OCI-LY7 (cell line): Measurements from ENCODE around the gene KLHL11. TPM values are rescaled to one million over a fixed set of nuclear protein-coding genes. Genes with fewer than 3 reads are reported as not detected.

Source experiments
- BruUV-seq: library from RNA; stranded (reverse); fragments of 400-500 nt; replicated peaks from 2 replicates; lab custom pipeline; 2021; lab: Mats Ljungman, UMichigan
- CTCF ChIA-PET: fragments of 300-600 bp; sonication (Branson Sonifier 250); formaldehyde crosslinking; loops from one replicate; lab custom pipeline; 2022; ENCODE audit warnings: antibody characterized with exemption; ENCODE audit not compliant: unreplicated experiment; lab: Charles Lee
- POLR2A ChIA-PET: fragments of 300-600 bp; sonication (Branson Sonifier 250); formaldehyde crosslinking; loops from one replicate; lab custom pipeline; 2022; ENCODE audit warnings: antibody characterized with exemption; lab: Charles Lee
- DNase-seq: peaks from one replicate; pipeline ENCODE4 v3.0.0-alpha.2; 2015; ENCODE audit warnings: low spot score
- H2AFZ ChIP-seq: fragments of 200-600 bp; sonication (generic), shearing (Covaris generic); 2 replicates; pipeline ENCODE4 v1.6.1; 2014; ENCODE audit warnings: mild to moderate bottlenecking, antibody characterized with exemption, low read length, moderate library complexity
- H3K27ac ChIP-seq: fragments of 200-600 bp; sonication (generic); 2 replicates; pipeline ENCODE4 v1.5.1; 2014; ENCODE audit warnings: mixed run types, low read depth, mild to moderate bottlenecking, moderate library complexity, low read length, inconsistent platforms; ENCODE audit not compliant: poor library complexity, severe bottlenecking
- H3K36me3 ChIP-seq: fragments of 200-600 bp; sonication (generic); 2 replicates; pipeline ENCODE4 v1.6.1; 2014; ENCODE audit warnings: mild to moderate bottlenecking, antibody characterized with exemption, low read length, moderate library complexity, mixed read lengths; ENCODE audit not compliant: insufficient read depth
- H3K4me1 ChIP-seq: fragments of 200-600 bp; sonication (generic); 2 replicates; pipeline ENCODE4 v1.5.1; 2014; ENCODE audit warnings: mild to moderate bottlenecking, low read length; ENCODE audit not compliant: insufficient read depth, poor library complexity, severe bottlenecking
- H3K4me2 ChIP-seq: fragments of 200-600 bp; sonication (generic); 2 replicates; pipeline ENCODE4 v1.6.1; 2014; ENCODE audit warnings: mild to moderate bottlenecking, low read length
- H3K4me3 ChIP-seq: fragments of 200-600 bp; sonication (generic); 2 replicates; pipeline ENCODE4 v1.5.1; 2014; ENCODE audit warnings: mild to moderate bottlenecking, low read depth, low read length; ENCODE audit not compliant: poor library complexity, severe bottlenecking
- H3K79me2 ChIP-seq: fragments of 200-600 bp; sonication (generic); 2 replicates; pipeline ENCODE4 v1.6.1; 2016; ENCODE audit warnings: low read depth, mild to moderate bottlenecking, low read length, moderate library complexity, mixed read lengths; ENCODE audit not compliant: insufficient read depth
- H3K9me2 ChIP-seq: fragments of 200-600 bp; sonication (generic); 2 replicates; pipeline ENCODE4 v1.6.1; 2016; ENCODE audit warnings: mild to moderate bottlenecking, low read length, mixed read lengths; ENCODE audit not compliant: insufficient read depth
- H3K9me3 ChIP-seq: fragments of 200-600 bp; sonication (generic); 2 replicates; pipeline ENCODE4 v1.6.1; 2014; ENCODE audit warnings: mild to moderate bottlenecking, mixed run types, low read length, mixed read lengths
- H4K20me1 ChIP-seq: fragments of 200-600 bp; sonication (generic); 2 replicates; pipeline ENCODE4 v1.6.1; 2014; ENCODE audit warnings: mild to moderate bottlenecking, antibody characterized with exemption, low read length, moderate library complexity, mixed read lengths; ENCODE audit not compliant: insufficient read depth
- CTCF ChIP-seq: fragments of 200-600 bp; sonication (generic); conservative IDR thresholded peaks from 2 replicates; pipeline ENCODE4 v1.5.1; 2014; ENCODE audit warnings: mild to moderate bottlenecking, antibody characterized with exemption, low read length, moderate library complexity, mixed read lengths
- EZH2phosphoT487 ChIP-seq: fragments of 200-600 bp; sonication (generic); IDR thresholded peaks from 2 replicates; pipeline ENCODE4 v1.6.1; 2018; ENCODE audit warnings: low read depth, borderline replicate concordance, mild to moderate bottlenecking, mixed run types, antibody characterized with exemption, low read length, moderate library complexity, mixed read lengths
- intact Hi-C: fragments of 100-400 bp; cut with micrococcal nuclease; formaldehyde crosslinking; loops from one replicate; pipeline ENCODE4 v1.10.0; 2022; ENCODE audit not compliant: unreplicated experiment
- total RNA-seq, 2 experiments: library from RNA; depleted of rRNA in 1 of 2; stranded (reverse); fragments of >200 nt in 1 of 2; shearing (Covaris generic) in 1 of 2; gene quantifications; 2 replicates each; pipeline ENCODE4 v1.2.3, GENCODE V29; 2014 to 2022

KLHL11 gene
- total RNA-seq, 2 experiments from 2014 or later = 20.9 to 35.4 TPM

- H3K27ac ChIP-seq = no peak overlapping the region
- H3K4me2 ChIP-seq = no peak overlapping the region
- H4K20me1 ChIP-seq = no peaks in the 10 kb centered on the region
- intact Hi-C loops = no loop called here
- TF ChIP-seq CTCF (no peak), EZH2phosphoT487 (no peak)
- DNase-seq = no peak
- H3K79me2 ChIP-seq = no peaks in the 10 kb centered on the region
- CTCF ChIA-PET = no interaction called here
- BruUV-seq = no TSS peak
- H3K9me2 ChIP-seq = no peaks in the 10 kb centered on the region
- H2AFZ ChIP-seq = no peak overlapping the region
- POLR2A ChIA-PET = interaction anchor here (0.5 kb wide), 1 partner anchor 25 kb away, joined by 4 read pairs; no protein-coding TSS in a partner anchor
- no peak overlapping the region for H3K4me3 ChIP-seq
- H3K36me3 ChIP-seq = no peaks in the 10 kb centered on the region
- no peaks in the 10 kb centered on the region for H3K9me3 ChIP-seq
- no peaks in the 10 kb centered on the region for H3K4me1 ChIP-seq
These were observed 39.9 kb downstream of the KLHL11 start for GRCh38 chr17:41825175-41825845.

- TF ChIP-seq EZH2phosphoT487 (no peak), CTCF (no peak)
- H3K9me3 ChIP-seq = no peaks in the 10 kb centered on the region
- POLR2A ChIA-PET = no interaction called here
- H3K9me2 ChIP-seq = no peaks in the 10 kb centered on the region
- H3K79me2 ChIP-seq = no peaks in the 10 kb centered on the region
- H3K36me3 ChIP-seq = no peaks in the 10 kb centered on the region
- no TSS peak for BruUV-seq
- no peaks in the 10 kb centered on the region for H3K4me1 ChIP-seq
- H2AFZ ChIP-seq = no peak overlapping the region
- H4K20me1 ChIP-seq = no peaks in the 10 kb centered on the region
- CTCF ChIA-PET = no interaction called here
- no peak overlapping the region for H3K4me2 ChIP-seq
- DNase-seq = no peak
- H3K27ac ChIP-seq = no peak overlapping the region
- intact Hi-C loops = no loop called here
- H3K4me3 ChIP-seq = no peak overlapping the region
These were observed 41.1 kb downstream of the KLHL11 start for GRCh38 chr17:41824086-41824485.

- Histone ChIP-seq H3K9me2 (no peaks in the 10 kb centered on the region), H3K79me2 (no peaks in the 10 kb centered on the region), H3K36me3 (no peaks in the 10 kb centered on the region), H3K9me3 (no peaks in the 10 kb centered on the region), H3K4me2 (no peak overlapping the region), H2AFZ (no peak overlapping the region), H3K27ac (no peak overlapping the region), H4K20me1 (no peaks in the 10 kb centered on the region), H3K4me3 (no peak overlapping the region), H3K4me1 (no peaks in the 10 kb centered on the region)
- DNase-seq = no peak
- intact Hi-C loops = no loop called here
- CTCF ChIA-PET = no interaction called here
- POLR2A ChIA-PET = interaction anchor here (0.7 kb wide), 1 partner anchor 12 kb away, joined by 3 read pairs; the partner anchor contains the start of gene P3H4
- BruUV-seq = no TSS peak
- TF ChIP-seq EZH2phosphoT487 (no peak), CTCF (no peak)
These were observed 41.6 kb downstream of the KLHL11 start for GRCh38 chr17:41823580-41823979.
